RWPE1 (cell line): Measurements from ENCODE around the gene SLPI.

Experiments used
- CTCF ChIA-PET: fragments of 350-600 bp; sonication (Branson Sonifier 250); formaldehyde crosslinking; extraction: SDS; loops from one replicate; lab custom pipeline; 2021; lab: Yijun Ruan, JAX
- POLR2A ChIA-PET: fragments of 400-600 bp; formaldehyde crosslinking; extraction: SDS; loops from one replicate; lab custom pipeline; 2020; ENCODE audit warnings: antibody characterized with exemption; ENCODE audit not compliant: low non-redundant PET; lab: Yijun Ruan, JAX
- DNase-seq: peaks from one replicate; pipeline ENCODE4 v3.0.0; 2012; ENCODE audit warnings: low spot score
- H3K27ac ChIP-seq: fragments of 450-650 bp; 2 replicates; pipeline ENCODE4 v1.5.1; 2017
- CTCF ChIP-seq: fragments of 450-650 bp; conservative IDR thresholded peaks from 2 replicates; pipeline ENCODE4 v1.5.1; 2017; ENCODE audit warnings: low read depth, mild to moderate bottlenecking

SLPI gene

DNA sequence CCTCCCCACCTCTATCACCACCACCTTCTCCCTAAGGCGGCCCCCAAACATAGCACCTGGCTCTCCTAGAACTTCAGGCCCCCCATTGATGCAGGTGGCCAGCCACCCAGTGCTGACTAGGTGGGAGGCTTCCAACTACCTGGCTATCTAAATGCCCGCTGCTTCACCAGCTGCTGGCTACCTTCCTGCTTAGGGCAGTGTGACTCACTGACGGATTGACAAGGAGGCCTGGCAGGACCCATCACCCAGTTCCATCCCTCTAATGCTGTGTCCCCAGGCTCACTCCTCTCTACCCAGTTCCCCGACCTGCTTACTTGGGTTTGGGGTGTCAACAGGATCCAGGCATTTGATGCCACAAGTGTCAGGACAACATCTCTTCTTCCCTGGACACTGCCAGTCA lies 1.1 kb downstream of the SLPI start:
- POLR2A ChIA-PET, result interaction anchor here (0.6 to 0.8 kb wide), 2 partner anchors 40 to 78 kb away, joined by 3 read pairs; partner anchors contain the start of gene PI3
- peak overlapping the region; percentile 95 for H3K27ac ChIP-seq
- peak; percentile 49 for DNase-seq
- no peak for TF ChIP-seq CTCF
- CTCF ChIA-PET, result interaction anchor here (0.6 to 3.7 kb wide), 5 partner anchors 37 to 1266 kb away, joined by 3 to 17 read pairs (median 3); no protein-coding TSS in a partner anchor

DNA sequence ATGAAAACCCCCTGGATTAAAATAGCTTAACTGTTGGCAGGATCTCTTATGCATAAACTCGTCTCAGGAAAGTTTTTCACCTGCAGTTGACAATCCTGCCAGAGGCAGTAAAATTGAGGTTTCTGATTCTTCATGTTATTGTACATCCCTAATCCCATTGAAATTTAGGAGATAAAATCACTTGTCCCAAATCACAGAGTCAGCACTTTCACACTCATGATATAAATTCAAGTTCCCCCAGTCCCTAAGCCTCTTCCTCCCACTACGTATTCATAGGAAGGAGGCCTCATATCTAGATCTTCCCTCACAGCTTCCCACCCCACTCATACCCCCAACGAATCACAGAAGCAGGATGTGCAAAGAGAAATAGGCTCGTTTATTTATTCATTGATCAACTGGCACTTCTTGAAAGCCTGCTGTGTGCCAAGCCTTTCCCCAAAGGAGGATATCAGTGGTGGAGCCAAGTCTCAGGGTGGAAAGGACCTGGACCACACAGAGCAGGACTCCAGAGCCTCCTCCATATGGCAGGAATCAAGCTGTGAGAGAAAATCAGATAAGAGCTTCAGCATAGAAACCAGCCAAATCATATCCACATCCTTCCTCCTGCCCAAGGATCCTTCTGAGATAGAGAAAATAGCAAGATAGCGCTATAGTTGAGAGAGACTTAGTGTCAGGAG lies 2.3 kb downstream of the SLPI start:
- POLR2A ChIA-PET, result no interaction called here
- TF ChIP-seq CTCF, result no peak
- no peak for DNase-seq
- no peak overlapping the region for H3K27ac ChIP-seq
- CTCF ChIA-PET, result interaction anchor here (0.5 to 3.7 kb wide), 3 partner anchors 13 to 42 kb away, joined by 4 to 17 read pairs (median 5); no protein-coding TSS in a partner anchor

DNA sequence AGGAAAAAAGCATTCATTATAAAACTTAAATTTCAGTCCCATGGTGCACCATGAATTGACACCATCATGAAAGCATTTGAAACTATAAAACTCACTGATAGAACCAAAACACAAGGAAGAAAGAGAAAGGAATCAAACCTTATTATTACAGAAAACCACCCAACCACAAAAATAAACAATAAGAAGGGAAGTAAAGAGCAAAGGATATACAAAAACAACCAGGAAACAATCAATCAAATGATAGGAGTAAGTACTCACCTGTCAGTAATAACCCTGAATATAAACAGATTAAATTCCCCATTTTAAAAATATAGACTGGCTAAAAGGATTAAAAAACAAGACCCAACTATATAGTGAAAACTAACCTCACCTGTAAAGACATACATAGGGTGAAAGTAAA lies 5.8 kb downstream of the SLPI start:
- ChIA-PET POLR2A (no interaction called here), CTCF (no interaction called here)
- DNase-seq, result no peak
- H3K27ac ChIP-seq, result no peak overlapping the region
- TF ChIP-seq CTCF, result no peak

- CTCF ChIA-PET, result no interaction called here
- POLR2A ChIA-PET, result no interaction called here
- TF ChIP-seq CTCF, result no peak
- no peak for DNase-seq
- no peak overlapping the region for H3K27ac ChIP-seq
Measured at GRCh38 chr20:45247865-45248264, 6.5 kb downstream of the SLPI start.

GRCh38 chr20:45246109-45246508 lies 8.3 kb downstream of the SLPI start:
- H3K27ac ChIP-seq, result no peak overlapping the region
- ChIA-PET POLR2A (no interaction called here), CTCF (interaction anchor here (0.5 to 1.6 kb wide), 6 partner anchors 8 to 226 kb away, joined by 3 to 5 read pairs (median 4); partner anchors contain the start of gene SLPI)
- no peak for TF ChIP-seq CTCF
- DNase-seq, result no peak

GRCh38 chr20:45238139-45238538 lies 16.2 kb downstream of the SLPI start:
- TF ChIP-seq CTCF, result no peak
- DNase-seq, result no peak
- CTCF ChIA-PET, result interaction anchor here (1.0 to 1.2 kb wide), 2 partner anchors 100 to 194 kb away, joined by 4 read pairs; no protein-coding TSS in a partner anchor
- POLR2A ChIA-PET, result no interaction called here
- H3K27ac ChIP-seq, result no peak overlapping the region
